ENCODE results near the gene STARD13.

STARD13 gene

DNA sequence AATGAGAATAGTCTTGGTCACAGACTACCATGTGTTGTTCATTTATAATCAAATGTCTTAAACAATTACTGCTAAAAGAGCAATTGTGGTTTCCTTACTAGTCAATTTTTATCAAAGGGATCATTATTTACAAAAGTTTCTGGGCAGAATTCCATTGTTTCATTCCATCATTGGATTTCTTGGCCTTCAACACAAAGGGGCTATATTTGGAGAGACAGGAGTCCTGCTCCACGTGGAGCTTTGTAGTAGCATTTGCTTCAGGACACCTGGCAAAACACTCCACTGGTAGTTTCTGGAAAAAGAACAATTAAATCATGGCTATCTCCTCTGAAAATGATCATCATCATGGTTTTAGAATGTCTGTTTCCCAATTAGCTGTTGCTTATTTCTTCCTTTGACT lies 22.3 kb upstream of the STARD13 start:
- no peak for DNase-seq

DNA sequence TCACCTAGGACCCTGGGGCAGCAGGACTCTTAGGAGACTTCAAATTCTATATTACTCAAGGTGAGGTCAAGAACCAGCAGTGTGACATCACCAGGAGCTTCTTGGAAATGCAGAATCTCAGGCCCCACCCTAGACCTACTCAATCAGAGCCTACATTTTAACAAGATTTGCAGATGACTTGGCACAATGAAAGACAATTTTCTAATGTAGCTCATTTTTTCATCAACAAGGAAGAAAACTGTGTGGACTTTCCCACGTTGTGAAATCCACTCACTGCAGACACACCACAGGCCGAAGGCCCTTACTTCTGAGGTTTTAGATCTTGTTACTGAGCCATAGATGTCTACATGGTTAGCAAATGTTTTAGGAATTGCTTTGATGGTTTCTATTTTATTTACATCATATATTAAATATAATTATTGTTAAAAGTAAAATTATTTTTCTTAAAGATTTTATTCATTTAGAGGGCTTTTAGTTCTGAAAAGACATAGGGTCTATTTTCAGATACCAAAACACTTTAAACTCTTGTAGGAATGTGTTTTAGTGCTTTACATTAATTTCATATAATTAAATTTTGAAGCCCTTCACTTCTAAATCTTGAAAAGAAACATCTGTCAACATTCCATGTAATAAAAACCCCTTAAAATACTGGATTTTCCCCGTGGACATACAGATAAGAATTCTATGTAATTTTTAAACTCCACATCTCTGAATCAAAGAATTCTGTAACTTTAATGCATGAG lies 18.5 kb upstream of the STARD13 start:
- DNase-seq, result peak in 3 of 4 experiments; percentile 33 to 46 (median 42)

DNA sequence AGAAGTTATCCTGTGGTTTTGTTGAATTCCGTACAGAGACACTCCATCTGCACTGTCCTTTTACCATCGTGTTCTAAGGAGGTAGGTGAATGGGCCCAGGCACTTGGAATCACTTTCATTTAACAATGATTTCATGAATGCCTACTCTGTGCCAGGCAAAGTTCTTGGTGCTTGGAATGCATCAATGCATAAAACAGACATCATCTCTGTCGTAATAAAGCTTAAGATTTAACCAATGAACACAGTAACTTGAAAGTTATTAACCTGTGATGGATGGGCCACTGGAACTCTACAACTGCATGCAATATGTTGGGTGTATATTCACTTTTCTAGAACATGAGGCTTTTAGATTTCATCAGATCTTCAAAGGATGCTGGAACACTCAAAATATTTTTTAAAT lies 14.1 kb upstream of the STARD13 start:
- no peak for DNase-seq

DNA sequence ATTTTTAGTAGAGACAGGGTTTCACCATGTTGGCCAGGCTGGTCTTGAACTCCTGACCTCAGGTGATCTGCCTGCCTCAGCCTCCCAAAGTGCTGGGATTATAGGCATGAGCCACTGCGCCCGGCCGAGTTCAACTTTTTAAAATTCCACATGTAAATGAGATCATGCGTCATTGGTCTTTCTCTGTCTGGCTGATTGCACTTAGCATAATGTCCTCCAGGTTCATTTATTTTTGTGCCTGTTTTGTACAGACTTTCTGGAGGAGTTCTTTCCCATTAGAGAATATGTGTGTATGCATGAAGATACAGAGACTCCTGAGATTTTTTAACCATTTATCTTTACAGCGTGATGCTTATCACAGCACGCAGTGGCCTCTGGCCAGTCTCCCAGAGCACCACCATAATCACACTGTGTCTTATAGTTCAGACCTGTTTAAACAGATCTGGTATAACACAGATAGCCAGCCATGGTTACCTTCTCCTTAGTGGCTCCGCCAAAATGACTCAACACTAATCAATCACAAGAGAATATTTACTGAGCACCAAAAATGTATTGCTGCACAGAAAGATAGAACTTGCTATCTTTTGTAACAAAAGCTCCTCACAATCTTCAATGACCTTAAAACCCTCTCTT lies 11.4 kb upstream of the STARD13 start:
- no peak for DNase-seq

DNA sequence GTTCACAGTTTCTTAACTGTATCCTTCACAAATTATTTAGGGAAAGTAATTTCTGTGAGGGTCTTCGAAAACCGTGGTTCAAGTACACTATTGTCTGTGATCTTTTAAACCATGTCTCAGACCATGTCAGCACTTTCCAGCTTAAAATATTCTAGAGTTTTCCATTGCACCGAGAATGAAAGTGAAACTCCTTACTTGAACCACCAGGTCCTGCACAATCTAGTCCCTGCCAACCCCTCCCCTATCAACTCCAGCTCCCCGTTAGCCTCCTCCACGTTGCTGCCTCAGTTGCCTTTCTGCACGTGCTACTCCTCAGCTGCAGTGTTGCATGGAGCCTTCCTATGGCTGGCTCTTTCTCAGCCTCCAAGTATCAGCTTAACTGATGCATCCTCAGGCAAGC lies 7.2 kb upstream of the STARD13 start:
- no peak for DNase-seq

DNA sequence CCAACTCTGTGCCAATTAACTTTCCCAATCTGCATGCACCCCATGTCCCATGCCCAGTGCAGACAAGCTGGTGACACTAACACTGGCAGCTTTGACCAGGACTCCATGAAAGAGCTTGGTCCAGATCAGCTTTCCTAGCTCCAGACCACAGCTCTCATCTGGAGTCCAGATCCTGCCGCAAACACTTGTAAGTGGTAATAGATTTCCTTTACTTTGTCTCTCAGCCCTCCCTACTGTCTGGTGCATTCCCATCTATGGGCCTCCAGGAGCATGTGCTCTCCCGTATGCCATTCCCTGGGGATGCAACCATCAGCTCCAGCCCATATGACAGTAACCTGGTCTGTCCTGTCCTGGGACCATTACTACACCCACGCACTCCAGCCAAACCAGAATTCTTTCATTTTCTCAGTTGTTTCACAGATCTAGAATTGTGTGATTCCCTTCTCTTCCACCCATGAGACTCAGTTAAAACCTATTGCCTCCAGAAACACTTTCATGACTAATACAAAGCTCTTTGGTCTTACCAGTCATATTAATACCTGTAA lies 4.9 kb upstream of the STARD13 start:
- no peak for DNase-seq

DNA sequence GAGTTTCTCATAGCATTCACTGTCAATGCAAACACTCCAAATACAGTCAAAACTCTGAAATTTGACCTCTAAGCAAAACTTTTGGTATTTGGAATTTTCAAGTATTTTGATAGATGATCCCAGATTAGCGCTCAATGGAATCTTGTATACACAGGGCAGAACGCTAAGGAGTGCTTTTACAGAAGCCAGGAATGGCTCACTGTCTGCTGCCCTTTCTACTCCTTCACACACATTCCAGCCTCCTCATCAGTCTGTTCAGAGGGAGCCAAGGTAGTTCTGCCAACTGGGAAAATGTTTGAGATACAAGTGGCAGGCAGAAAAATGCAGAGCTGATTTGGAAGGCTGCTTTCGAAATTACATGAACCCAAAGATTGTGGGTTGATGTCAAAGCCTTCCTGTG lies 4.4 kb upstream of the STARD13 start:
- no peak for DNase-seq

DNA sequence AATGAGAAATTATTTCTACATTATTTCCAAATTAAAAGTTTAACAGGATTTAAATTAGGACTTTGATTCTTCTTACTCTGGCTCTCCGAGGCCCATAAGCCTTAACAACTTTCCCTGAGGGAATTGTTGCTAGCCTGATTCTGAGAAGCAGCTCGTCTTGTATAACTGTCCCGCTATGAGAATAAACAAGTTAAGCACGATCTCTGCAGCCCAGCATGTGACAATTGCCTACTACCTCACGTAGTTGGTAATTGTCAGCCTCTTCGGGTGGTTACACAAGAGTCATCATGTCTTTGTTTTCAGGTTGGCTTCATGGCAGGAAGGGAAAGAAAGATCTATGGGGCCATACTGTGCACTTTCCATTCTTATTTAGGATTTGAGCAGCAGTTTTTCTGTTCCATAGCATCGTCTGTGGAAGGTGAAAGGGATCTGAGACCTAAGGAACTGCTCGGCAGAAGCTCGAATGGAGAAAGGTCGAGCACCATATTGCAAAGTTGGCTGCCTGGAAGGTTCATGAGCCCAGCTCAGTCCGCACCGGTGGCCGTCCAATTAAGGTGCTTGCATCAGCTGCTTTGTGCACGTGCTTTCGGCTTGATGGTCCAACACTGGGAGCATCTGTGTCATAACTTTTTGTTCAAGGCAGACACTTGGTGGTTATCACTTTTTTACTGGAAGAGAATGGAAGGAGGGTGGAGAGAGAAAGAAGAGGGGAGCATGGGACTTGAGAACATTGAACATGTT lies 1.8 kb upstream of the STARD13 start:
- no peak for DNase-seq

DNA sequence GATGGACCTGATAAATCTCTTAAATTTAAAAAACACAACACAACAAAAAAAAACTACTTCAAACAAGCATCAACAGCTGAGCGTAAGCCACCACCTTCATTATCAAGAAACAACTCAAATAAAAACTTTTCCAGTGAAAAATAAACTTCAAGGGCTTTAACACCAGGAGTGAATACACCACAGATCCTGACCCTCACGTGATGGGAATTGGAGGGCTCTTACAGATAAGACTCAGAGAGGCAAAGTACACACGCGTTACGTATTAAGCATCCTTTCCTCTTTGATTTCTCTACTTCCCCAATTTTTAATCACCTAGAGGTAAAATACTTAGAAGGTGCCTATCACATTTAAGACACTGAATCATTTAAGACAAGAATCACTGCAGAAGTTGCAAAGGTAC lies 573 bp upstream of the STARD13 start:
- DNase-seq, result no peak

DNA sequence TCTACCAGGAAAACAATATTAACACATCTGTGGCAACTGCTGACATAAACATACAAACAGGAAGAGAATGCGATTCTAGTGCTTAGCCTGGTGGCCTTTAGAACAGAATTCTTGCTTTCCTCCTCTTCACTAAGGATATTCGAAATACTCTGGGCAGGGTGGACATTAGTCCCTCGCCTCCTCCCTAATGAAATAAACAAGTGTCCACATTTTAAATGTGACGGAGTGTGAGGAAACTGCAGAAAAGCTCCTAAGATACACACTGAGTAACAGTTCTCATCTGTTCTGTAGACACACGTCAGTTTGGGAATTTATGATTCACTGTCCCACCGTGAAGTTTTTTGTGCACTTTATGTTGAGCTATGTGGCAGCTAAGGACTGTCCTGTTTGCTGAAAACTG lies 639 bp downstream of the STARD13 start:
- peak; percentile 14 to 42 (median 19) for DNase-seq

DNA sequence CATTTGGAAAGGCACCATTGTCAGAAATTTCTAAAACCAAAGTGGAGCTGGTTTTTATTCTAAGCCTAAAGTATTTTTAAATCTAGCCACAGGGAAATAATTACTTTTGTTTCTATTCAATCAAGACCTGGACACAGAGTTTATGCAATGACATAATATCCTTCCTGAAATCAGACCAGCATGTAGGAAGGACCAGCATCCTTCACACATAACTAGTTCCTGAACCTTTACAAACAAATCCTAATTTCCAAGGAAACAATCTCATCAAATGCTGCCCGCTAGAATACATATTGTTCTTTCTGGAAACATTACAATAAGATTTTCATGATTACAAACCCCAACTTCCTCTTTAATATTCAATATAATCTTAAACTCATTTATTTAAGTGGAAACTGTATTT lies 1.5 kb downstream of the STARD13 start:
- peak in 1 of 4 experiments; percentile 19 for DNase-seq

DNA sequence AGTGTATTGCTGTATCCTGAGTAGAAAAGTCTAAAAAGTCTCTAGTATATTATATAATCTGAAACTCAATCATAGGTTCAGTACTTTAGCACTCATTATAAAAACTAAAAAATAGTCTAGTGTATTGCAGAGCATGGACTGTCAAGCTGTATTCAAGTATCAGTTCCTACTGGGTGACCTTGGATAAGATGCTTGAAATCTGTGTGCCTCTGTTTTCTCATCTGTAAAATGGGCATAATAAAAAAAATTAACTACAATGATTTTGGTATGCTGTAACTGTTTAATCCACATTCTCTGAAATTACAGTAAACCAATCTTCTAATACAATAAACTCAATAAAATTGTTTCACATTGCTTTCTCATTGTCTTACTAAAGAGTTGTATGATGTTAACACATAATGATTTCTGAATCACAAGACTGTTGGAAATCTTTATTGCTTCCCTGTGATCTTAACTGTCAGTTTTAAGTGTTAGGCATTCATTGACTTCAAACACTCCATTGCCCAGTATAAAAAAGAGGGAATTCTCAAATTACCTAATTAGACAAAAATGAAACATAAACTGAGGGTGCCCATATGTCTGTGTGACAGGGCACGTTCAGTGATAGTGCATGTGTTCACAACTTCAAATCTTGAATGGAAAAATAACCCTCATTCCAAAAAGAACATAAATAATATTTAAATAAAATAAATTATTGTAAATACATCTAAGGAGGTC lies 2.2 kb downstream of the STARD13 start:
- DNase-seq, result no peak

DNA sequence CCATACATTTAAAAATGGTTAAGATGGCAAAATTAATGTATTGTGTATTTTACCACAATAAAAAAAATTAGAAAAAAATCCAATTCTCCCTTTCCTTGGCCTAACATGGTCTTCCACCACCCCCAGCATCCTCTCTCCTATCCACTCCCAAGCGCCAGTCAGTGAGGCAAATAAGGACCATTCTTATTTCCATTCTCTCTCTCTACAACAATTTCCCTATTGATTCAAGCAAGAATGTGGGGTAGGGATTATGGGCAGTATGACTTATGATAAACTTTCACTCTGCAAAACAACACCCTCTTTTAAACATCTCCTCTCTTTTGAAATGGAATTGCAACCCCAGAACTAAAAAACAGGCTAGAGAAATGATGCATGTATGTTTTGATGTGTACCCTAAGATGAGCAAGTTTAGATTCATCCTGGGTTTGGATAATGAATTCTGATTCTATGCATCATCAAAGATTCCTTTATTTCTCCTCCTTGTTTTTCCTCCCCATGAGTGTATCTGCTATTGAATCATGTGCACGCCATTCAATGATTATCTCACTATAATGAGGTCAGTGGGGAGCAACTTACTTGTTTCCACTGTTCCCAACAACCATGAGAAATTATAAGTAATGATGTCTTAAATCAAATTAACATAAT lies 3.5 kb downstream of the STARD13 start:
- no peak for DNase-seq

DNA sequence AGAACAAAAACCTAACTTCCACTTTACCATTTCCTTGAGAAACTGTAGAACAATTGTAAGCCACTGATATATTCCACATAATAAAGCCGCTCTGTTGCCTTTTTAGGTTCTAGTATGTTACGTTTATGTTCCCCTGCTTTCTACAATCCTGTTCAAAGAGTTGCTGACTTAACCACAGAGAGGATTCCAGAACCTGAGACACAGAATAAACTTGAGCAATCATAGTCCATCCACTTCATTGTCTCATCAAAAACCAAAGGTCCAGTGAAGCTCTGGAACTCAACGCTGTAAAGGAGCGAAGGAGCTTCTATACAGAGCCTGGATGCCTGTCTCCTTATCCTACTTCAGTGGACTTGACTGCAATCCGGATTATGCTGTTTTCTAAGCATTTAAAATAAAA lies 4.6 kb downstream of the STARD13 start:
- DNase-seq, result no peak

DNA sequence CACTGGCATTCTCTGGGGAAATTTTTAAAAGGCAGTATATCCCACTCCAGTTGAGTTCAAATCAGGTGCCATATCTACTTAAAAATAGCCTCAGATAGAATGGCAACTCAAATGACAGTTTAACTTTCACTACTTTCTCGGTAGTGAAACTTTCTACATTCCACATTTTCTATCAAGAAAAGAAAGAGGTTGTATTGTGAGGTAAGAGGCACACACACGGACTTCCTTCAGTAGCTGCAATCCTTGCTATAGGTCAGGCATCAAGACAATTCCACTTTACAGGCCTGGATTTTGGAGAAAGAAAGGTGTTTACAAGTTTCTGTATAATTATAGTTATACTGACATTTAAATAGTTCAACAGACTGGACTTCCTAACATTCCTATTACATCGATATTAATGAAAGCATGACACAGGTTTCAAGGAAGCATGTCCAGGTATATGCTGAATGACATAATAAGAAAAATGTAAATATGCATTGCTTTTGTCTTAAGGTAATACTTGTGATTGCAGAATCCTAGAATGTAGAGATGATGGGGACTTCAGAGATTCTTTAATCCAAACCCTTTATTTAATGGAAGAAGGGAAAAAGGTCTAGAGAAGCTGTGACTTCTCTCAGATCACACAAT lies 5.2 kb downstream of the STARD13 start:
- no peak for DNase-seq

DNA sequence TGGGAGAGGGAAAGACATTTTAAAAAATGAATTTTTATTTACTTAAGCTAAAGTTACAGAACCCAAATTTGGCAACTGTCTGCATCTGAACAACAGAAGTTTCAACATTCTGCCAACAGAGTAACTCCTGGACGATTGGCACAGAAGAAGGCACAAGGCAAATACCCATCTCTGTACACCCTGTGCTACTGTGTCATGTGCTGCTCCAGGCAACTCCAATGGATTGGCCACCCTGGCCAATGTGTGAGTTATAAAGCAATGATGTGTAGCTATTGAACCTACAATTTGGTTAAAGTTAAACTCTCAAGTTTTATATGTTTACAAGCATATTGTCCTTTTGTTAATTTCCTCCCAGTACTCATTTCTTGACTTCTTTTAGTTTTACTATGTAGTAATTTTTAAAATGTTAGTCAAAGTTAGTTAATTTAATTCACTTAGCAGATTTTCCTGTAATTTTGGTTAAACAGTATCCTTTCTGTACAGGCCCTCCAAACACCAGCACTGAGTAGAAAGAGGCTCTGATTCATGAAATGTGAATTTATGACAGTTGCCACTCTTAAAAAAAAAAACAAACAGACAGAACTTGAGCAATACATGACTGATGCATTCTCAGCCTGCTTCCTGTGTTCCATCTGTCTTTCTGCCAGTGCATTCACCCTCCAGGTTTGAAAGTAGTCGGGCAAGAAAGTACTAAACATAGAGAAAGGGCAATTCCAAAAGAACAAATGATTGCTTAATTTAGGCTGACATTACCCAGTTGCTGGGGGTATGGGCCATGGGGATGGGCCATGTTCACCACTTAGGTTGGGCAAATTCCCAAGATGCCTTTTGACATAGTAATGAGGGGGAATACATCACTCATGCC lies 5.9 kb downstream of the STARD13 start:
- DNase-seq, result peak in 2 of 4 experiments; percentile 6 to 27

DNA sequence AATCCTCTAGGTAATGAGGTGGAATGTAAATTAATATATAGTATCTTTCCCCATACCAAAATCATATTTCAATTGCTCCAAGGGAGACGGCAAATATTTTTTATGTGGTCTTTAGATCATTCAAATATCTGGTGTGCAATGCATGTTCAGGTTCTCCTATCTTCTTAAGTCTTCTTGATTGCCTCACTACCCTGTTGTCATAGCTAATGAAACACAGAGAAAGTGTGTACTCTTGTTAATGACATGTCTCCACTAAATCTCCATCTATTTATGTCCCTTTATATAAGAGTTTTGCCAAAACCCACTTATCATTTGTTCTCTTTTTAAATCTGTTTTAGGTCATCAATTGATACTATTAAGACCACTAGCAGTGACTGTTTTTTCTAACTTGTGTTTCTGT lies 6.6 kb downstream of the STARD13 start:
- no peak for DNase-seq

DNA sequence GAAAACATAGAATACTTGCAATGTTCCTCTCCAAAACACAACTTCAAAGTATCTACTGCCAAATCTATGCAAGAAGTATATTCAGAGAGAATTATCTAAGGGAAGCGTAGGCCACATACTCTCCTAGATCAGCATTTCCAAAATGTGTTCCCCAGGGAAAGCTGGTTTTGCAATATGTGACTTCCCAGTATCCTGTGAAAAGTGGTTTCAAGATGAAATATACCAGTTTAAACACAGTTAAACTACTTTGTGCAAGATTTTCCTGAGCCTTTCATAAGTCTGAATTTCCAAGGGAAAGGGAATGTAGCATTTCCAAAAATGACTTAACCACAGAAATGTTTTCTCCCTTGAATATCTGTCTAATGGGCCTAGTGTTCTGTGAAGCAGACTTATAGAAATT lies 7.6 kb downstream of the STARD13 start:
- DNase-seq, result no peak

DNA sequence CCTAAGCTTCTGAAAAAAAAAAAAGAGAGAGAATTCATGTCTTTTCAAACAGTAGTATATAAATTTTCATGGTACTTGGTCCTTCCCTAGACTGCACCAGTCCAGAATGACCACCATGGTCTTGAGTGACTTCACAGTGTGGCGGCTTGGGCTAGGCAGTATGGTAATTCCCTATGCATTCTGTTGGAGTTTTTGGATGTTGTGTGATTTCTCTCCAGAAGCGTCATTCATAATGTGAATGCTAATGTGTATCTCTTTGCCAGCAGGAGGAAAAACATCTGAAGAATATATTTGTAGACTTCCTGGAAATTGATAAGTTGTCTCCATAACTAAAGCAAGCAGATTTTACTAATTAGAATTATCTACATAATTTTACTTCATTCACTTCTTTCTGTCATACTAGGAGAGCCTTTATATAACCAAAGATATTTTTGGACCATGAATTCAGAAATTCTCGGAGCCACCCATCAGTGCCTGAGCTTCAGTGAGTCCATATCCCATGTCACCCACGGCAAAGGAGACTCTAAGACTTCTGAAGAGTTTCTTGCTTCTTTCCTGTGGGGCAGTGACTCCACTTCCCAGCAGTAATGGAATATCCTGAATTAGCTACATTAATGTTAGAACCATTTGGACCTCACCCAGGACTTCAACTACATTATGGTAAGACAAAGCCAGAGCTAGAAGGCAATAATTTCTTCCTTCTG lies 8.4 kb downstream of the STARD13 start:
- no peak for DNase-seq

DNA sequence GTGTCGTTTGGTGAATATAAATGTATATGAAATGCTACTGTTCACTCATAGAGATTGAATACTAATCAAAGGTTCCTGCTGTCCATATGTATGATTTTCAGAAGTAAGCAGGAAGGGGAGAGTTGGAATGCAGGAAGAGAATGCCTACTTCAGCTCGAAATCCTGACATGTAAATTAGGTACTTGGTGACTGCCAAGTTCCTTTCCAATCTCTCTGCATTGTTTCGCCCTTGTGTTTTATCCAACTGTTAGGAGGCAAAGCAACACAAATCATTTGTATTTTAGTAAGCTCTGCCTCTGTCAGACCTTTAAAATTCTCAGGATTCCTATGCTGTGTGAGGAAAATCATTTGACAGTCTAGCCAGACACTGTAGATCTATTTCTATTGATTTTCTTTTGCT lies 9.0 kb downstream of the STARD13 start:
- no peak for DNase-seq

All from suppressor macrophage (primary cell).